Measurements from ENCODE around the gene FARP1.

Gene FARP1

GRCh38 chr13:98198683-98199082, 55.8 kb downstream of the FARP1 start:
- in situ Hi-C loops (cut with HindIII; ENCODE audit: low sequenced_read_pairs) = no loop called here
- DNase-seq (ENCODE audit: low read depth) = no peak
- no peak overlapping the region for H3K4me3 ChIP-seq (ENCODE audit: low read depth, low read length)
- no peak for TF ChIP-seq CTCF (IDR thresholded peaks at IDR 0.05; ENCODE audit: low read depth, low read length, missing control alignments)

GRCh38 chr13:98199480-98199879, 56.6 kb downstream of the FARP1 start:
- no peak for TF ChIP-seq CTCF (IDR thresholded peaks at IDR 0.05; ENCODE audit: low read depth, low read length, missing control alignments)

GRCh38 chr13:98200211-98200878, 57.5 kb downstream of the FARP1 start:
- in situ Hi-C loops (cut with HindIII; ENCODE audit: low sequenced_read_pairs) = no loop called here
- no peak for DNase-seq (ENCODE audit: low read depth)
- TF ChIP-seq CTCF (IDR thresholded peaks at IDR 0.05; ENCODE audit: low read depth, low read length, missing control alignments) = no peak
- no peak overlapping the region for H3K4me3 ChIP-seq (ENCODE audit: low read depth, low read length)

More at GRCh38 chr13:98199480-98199879, 56.6 kb downstream of the FARP1 start:
- in situ Hi-C loops (cut with HindIII; ENCODE audit: low sequenced_read_pairs) = no loop called here
- no peak for DNase-seq (ENCODE audit: low read depth)
- no peak overlapping the region for H3K4me3 ChIP-seq (ENCODE audit: low read depth, low read length)

- in situ Hi-C loops (cut with HindIII; ENCODE audit: low sequenced_read_pairs) = no loop called here
- H3K4me3 ChIP-seq (ENCODE audit: low read depth, low read length) = no peak overlapping the region
- no peak for DNase-seq (ENCODE audit: low read depth)
- TF ChIP-seq CTCF (IDR thresholded peaks at IDR 0.05; ENCODE audit: low read depth, low read length, missing control alignments) = no peak
Observed at GRCh38 chr13:98201189-98201588, 58.3 kb downstream of the FARP1 start.

GRCh38 chr13:98201984-98202383, 59.1 kb downstream of the FARP1 start:
- no peak for DNase-seq (ENCODE audit: low read depth)
- H3K4me3 ChIP-seq (ENCODE audit: low read depth, low read length) = no peak overlapping the region
- in situ Hi-C loops (cut with HindIII; ENCODE audit: low sequenced_read_pairs) = no loop called here
- no peak for TF ChIP-seq CTCF (IDR thresholded peaks at IDR 0.05; ENCODE audit: low read depth, low read length, missing control alignments)

GRCh38 chr13:98203646-98204326, 60.9 kb downstream of the FARP1 start:
- no peak overlapping the region for H3K4me3 ChIP-seq (ENCODE audit: low read depth, low read length)
- no peak for TF ChIP-seq CTCF (IDR thresholded peaks at IDR 0.05; ENCODE audit: low read depth, low read length, missing control alignments)
- DNase-seq (ENCODE audit: low read depth) = no peak
- in situ Hi-C loops (cut with HindIII; ENCODE audit: low sequenced_read_pairs) = no loop called here
